ENCODE results near the gene ARHGEF7. TPM values are rescaled to one million over a fixed set of nuclear protein-coding genes. Genes with fewer than 3 reads are reported as not detected.

Gene ARHGEF7
- total RNA-seq, 1 experiment from 2014 or later = 47.3 TPM

DNA sequence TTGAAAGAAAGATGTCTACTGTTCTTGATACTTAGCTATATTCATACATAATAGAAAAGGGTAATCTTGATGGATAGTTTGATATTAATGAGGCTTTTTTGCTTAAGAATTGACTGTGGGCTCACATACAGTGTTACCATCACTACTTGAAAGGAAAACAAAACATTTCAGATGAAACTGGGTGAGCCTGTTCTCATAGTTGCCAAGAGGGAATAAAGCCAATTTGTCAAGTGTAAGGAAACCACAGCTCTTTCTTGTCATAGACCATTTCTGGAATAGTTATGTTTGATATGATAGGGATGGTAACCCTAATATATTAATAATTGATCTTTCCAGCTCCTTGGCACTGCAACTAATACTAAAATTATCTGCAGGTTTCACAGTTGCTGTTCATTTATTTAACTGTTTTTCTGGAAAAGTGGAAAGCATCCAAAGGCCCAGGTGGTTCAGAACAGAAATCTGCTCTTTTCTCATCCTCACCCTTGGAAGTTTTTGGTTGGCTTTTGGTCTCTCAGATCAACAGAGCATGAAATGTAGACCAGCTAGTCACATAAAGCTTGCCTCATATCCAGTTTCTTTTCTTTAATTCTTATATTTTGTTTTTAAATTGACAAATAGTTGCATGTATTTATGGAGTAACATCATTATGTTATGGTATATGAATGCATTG, 43.2 kb downstream of the ARHGEF7 start:
- CTCF ChIA-PET = interaction anchor here (1.0 to 1.9 kb wide), 2 partner anchors 53 to 57 kb away, joined by 3 to 4 read pairs; no protein-coding TSS in a partner anchor
- H3K27ac Mint-ChIP-seq = no peak overlapping the region
- POLR2A ChIA-PET = no interaction called here
- H3K4me1 Mint-ChIP-seq = peaks cover 8% of the 10 kb centered on the region
- no peaks in the 10 kb centered on the region for H3K9me3 Mint-ChIP-seq
- H3K4me3 Mint-ChIP-seq = no peak overlapping the region
- no peaks in the 10 kb centered on the region for H3K27me3 Mint-ChIP-seq (ENCODE audit: low read depth)
- peaks cover 3% of the 10 kb centered on the region for H3K36me3 Mint-ChIP-seq
- TF ChIP-seq, protein P1, sequence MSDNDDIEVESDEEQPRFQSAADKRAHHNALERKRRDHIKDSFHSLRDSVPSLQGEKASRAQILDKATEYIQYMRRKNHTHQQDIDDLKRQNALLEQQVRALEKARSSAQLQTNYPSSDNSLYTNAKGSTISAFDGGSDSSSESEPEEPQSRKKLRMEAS (CRISPR knock-in tag; IDR thresholded peaks at IDR 0.05) = no peak
- TF ChIP-seq, protein P2, sequence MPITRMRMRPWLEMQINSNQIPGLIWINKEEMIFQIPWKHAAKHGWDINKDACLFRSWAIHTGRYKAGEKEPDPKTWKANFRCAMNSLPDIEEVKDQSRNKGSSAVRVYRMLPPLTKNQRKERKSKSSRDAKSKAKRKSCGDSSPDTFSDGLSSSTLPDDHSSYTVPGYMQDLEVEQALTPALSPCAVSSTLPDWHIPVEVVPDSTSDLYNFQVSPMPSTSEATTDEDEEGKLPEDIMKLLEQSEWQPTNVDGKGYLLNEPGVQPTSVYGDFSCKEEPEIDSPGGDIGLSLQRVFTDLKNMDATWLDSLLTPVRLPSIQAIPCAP (CRISPR knock-in tag; IDR thresholded peaks at IDR 0.05) = no peak
- TF ChIP-seq TCF7 (CRISPR knock-in tag; IDR thresholded peaks at IDR 0.05; ENCODE audit: low read depth) (no peak), JUN (CRISPR knock-in tag; IDR thresholded peaks at IDR 0.05) (no peak), ZBTB21 (CRISPR knock-in tag; IDR thresholded peaks at IDR 0.05; ENCODE audit: borderline replicate concordance) (no peak), KAT7 (CRISPR knock-in tag; IDR thresholded peaks at IDR 0.05; ENCODE audit: borderline replicate concordance) (no peak), TEAD1 (CRISPR knock-in tag; IDR thresholded peaks at IDR 0.05) (no peak), ZNF219 (CRISPR knock-in tag; IDR thresholded peaks at IDR 0.05; ENCODE audit: borderline replicate concordance) (no peak), MYBL2 (CRISPR knock-in tag; IDR thresholded peaks at IDR 0.05) (no peak), NFYB (CRISPR knock-in tag; conservative IDR thresholded peaks at IDR 0.05; ENCODE audit: low read depth) (no peak), CREB1 (CRISPR knock-in tag; IDR thresholded peaks at IDR 0.05) (no peak), ZNF396 (CRISPR knock-in tag; IDR thresholded peaks at IDR 0.05; ENCODE audit: borderline replicate concordance) (no peak)
- TF ChIP-seq, protein P3, sequence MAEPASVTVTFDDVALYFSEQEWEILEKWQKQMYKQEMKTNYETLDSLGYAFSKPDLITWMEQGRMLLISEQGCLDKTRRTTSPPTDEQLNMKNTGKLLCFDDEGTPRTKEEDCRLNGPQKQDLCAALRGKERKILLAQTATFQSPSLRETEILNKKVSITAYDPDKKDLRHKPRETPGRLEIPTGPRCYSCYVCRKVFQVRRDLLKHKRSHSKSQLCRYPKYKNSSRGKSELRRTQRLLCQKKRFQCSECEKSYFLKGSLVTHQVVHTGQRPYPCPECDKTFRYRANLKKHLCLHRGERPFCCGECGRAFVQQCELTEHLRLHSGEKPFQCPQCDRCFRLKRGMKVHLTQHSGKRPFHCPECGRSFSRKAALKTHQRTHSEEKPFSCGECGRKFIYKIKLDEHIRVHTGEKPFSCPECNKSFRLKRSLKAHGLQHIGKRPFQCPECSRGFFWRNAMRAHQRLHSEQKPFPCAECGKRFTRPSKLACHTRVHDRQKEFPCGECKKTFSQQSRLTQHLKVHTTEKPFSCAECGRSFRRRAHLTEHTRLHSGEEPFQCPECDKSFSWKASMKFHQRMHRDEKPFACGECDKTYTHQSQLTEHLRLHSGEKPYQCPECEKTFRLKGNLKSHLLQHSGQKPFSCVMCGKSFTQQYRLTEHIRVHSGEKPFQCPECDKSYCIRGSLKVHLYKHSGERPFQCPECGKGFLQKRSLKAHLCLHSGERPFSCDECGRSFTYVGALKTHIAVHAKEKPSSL (CRISPR knock-in tag; conservative IDR thresholded peaks at IDR 0.05) = no peak
- TF ChIP-seq, protein P4, sequence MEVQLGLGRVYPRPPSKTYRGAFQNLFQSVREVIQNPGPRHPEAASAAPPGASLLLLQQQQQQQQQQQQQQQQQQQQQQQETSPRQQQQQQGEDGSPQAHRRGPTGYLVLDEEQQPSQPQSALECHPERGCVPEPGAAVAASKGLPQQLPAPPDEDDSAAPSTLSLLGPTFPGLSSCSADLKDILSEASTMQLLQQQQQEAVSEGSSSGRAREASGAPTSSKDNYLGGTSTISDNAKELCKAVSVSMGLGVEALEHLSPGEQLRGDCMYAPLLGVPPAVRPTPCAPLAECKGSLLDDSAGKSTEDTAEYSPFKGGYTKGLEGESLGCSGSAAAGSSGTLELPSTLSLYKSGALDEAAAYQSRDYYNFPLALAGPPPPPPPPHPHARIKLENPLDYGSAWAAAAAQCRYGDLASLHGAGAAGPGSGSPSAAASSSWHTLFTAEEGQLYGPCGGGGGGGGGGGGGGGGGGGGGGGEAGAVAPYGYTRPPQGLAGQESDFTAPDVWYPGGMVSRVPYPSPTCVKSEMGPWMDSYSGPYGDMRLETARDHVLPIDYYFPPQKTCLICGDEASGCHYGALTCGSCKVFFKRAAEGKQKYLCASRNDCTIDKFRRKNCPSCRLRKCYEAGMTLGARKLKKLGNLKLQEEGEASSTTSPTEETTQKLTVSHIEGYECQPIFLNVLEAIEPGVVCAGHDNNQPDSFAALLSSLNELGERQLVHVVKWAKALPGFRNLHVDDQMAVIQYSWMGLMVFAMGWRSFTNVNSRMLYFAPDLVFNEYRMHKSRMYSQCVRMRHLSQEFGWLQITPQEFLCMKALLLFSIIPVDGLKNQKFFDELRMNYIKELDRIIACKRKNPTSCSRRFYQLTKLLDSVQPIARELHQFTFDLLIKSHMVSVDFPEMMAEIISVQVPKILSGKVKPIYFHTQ (CRISPR knock-in tag; IDR thresholded peaks at IDR 0.05) = no peak
- TF ChIP-seq, protein P5, sequence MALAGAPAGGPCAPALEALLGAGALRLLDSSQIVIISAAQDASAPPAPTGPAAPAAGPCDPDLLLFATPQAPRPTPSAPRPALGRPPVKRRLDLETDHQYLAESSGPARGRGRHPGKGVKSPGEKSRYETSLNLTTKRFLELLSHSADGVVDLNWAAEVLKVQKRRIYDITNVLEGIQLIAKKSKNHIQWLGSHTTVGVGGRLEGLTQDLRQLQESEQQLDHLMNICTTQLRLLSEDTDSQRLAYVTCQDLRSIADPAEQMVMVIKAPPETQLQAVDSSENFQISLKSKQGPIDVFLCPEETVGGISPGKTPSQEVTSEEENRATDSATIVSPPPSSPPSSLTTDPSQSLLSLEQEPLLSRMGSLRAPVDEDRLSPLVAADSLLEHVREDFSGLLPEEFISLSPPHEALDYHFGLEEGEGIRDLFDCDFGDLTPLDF (CRISPR knock-in tag; IDR thresholded peaks at IDR 0.05) = no peak
- TF ChIP-seq, protein P6, sequence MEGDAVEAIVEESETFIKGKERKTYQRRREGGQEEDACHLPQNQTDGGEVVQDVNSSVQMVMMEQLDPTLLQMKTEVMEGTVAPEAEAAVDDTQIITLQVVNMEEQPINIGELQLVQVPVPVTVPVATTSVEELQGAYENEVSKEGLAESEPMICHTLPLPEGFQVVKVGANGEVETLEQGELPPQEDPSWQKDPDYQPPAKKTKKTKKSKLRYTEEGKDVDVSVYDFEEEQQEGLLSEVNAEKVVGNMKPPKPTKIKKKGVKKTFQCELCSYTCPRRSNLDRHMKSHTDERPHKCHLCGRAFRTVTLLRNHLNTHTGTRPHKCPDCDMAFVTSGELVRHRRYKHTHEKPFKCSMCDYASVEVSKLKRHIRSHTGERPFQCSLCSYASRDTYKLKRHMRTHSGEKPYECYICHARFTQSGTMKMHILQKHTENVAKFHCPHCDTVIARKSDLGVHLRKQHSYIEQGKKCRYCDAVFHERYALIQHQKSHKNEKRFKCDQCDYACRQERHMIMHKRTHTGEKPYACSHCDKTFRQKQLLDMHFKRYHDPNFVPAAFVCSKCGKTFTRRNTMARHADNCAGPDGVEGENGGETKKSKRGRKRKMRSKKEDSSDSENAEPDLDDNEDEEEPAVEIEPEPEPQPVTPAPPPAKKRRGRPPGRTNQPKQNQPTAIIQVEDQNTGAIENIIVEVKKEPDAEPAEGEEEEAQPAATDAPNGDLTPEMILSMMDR (IDR thresholded peaks at IDR 0.05) = no peak
- TF ChIP-seq, protein P7, sequence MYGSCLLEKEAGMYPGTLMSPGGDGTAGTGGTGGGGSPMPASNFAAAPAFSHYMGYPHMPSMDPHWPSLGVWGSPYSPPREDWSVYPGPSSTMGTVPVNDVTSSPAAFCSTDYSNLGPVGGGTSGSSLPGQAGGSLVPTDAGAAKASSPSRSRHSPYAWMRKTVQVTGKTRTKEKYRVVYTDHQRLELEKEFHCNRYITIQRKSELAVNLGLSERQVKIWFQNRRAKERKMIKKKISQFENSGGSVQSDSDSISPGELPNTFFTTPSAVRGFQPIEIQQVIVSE (CRISPR knock-in tag; IDR thresholded peaks at IDR 0.05; ENCODE audit: borderline replicate concordance) = no peak
- TF ChIP-seq, protein P8, sequence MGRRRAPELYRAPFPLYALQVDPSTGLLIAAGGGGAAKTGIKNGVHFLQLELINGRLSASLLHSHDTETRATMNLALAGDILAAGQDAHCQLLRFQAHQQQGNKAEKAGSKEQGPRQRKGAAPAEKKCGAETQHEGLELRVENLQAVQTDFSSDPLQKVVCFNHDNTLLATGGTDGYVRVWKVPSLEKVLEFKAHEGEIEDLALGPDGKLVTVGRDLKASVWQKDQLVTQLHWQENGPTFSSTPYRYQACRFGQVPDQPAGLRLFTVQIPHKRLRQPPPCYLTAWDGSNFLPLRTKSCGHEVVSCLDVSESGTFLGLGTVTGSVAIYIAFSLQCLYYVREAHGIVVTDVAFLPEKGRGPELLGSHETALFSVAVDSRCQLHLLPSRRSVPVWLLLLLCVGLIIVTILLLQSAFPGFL (CRISPR knock-in tag; IDR thresholded peaks at IDR 0.05; ENCODE audit: borderline replicate concordance) = no peak
- TF ChIP-seq, protein P9, sequence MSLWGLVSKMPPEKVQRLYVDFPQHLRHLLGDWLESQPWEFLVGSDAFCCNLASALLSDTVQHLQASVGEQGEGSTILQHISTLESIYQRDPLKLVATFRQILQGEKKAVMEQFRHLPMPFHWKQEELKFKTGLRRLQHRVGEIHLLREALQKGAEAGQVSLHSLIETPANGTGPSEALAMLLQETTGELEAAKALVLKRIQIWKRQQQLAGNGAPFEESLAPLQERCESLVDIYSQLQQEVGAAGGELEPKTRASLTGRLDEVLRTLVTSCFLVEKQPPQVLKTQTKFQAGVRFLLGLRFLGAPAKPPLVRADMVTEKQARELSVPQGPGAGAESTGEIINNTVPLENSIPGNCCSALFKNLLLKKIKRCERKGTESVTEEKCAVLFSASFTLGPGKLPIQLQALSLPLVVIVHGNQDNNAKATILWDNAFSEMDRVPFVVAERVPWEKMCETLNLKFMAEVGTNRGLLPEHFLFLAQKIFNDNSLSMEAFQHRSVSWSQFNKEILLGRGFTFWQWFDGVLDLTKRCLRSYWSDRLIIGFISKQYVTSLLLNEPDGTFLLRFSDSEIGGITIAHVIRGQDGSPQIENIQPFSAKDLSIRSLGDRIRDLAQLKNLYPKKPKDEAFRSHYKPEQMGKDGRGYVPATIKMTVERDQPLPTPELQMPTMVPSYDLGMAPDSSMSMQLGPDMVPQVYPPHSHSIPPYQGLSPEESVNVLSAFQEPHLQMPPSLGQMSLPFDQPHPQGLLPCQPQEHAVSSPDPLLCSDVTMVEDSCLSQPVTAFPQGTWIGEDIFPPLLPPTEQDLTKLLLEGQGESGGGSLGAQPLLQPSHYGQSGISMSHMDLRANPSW (CRISPR knock-in tag; conservative IDR thresholded peaks at IDR 0.05; ENCODE audit: low read depth) = no peak
- ATAC-seq (no peak), DNase-seq (ENCODE audit: low spot score) (no peak)
